Endodermal cell (in vitro differentiated cells): ENCODE measurements around the gene TICAM2. TPM values are rescaled to one million over a fixed set of nuclear protein-coding genes. Genes with fewer than 3 reads are reported as not detected.

Experiments
- DNase-seq: peaks from one replicate; pipeline ENCODE4 v3.0.0-alpha.2; 2017
- H3K27ac ChIP-seq: 2 replicates; pipeline ENCODE4 v1.5.1; 2013; ENCODE audit warnings: mild to moderate bottlenecking, low read depth, low read length, moderate library complexity
- H3K27me3 ChIP-seq: 2 replicates; pipeline ENCODE4 v1.6.1; 2013; ENCODE audit warnings: mild to moderate bottlenecking, low read length, moderate library complexity; ENCODE audit not compliant: insufficient read depth, control insufficient read depth, poor library complexity, severe bottlenecking
- H3K36me3 ChIP-seq: 2 replicates; pipeline ENCODE4 v1.7.0; 2013; ENCODE audit warnings: mild to moderate bottlenecking, low read length, moderate library complexity; ENCODE audit not compliant: control insufficient read depth, insufficient read depth
- H3K4me1 ChIP-seq: one replicate; pipeline ENCODE4 v1.7.0; 2013; ENCODE audit warnings: low read length; ENCODE audit not compliant: control insufficient read depth, insufficient read depth
- H3K4me3 ChIP-seq: 2 replicates; pipeline ENCODE4 v1.5.1; 2013; ENCODE audit warnings: mild to moderate bottlenecking, low read length, moderate library complexity
- H3K9ac ChIP-seq: 2 replicates; pipeline ENCODE4 v1.6.1; 2013; ENCODE audit warnings: mild to moderate bottlenecking, low read length, moderate library complexity; ENCODE audit not compliant: poor library complexity, severe bottlenecking; ENCODE audit errors: extremely low read depth
- H3K9me3 ChIP-seq: 2 replicates; pipeline ENCODE4 v1.6.1; 2013; ENCODE audit warnings: mild to moderate bottlenecking, low read length, moderate library complexity; ENCODE audit not compliant: control insufficient read depth
- H3K27ac Mint-ChIP-seq: 2 replicates; pipeline ENCODE4 v1.8.0; 2020; ENCODE audit warnings: mixed read lengths
- H3K27me3 Mint-ChIP-seq: 2 replicates; pipeline ENCODE4 v1.8.0; 2021; ENCODE audit warnings: mild to moderate bottlenecking, mixed read lengths; ENCODE audit not compliant: insufficient read depth
- H3K36me3 Mint-ChIP-seq: 2 replicates; pipeline ENCODE4 v1.8.0; 2020; ENCODE audit warnings: low read depth, mixed read lengths
- H3K4me1 Mint-ChIP-seq: 2 replicates; pipeline ENCODE4 v1.8.0; 2020; ENCODE audit warnings: mixed read lengths
- H3K4me3 Mint-ChIP-seq: 2 replicates; pipeline ENCODE4 v1.8.0; 2020; ENCODE audit warnings: mild to moderate bottlenecking, moderate library complexity, mixed read lengths
- H3K9me3 Mint-ChIP-seq: 2 replicates; pipeline ENCODE4 v1.8.0; 2020; ENCODE audit warnings: mild to moderate bottlenecking, mixed read lengths
- CTCF ChIP-seq: fragments of 200-600 bp; sonication (generic); conservative IDR thresholded peaks from 2 replicates; pipeline ENCODE4 v1.5.0; 2021; ENCODE audit warnings: antibody characterized with exemption, mild to moderate bottlenecking
- WGBS, 2 experiments: methylation state at CpG; one replicate each; pipeline versions ENCODE4 v1.1.5 to v1.1.7; 2013; ENCODE audit warnings: missing lambda C conversion rate in 2 of 2, mixed read lengths in 1 of 2; ENCODE audit not compliant: insufficient coverage in 1 of 2, insufficient read length in 1 of 2; 5-methylcytosine and 5-hydroxymethylcytosine counted together
- total RNA-seq, 2 donors: library from RNA; stranded (reverse); fragmentation: NEBNext Ultra II Directional in 1 of 2; extraction: Animal tissue kit (Norgen Biotek cat#: 25700) in 1 of 2; gene quantifications; 2 replicates in 1 of 2; 3 replicates in 1 of 2; pipeline ENCODE4 v1.2.1, GENCODE V29; 2021

Gene TICAM2
- total RNA-seq, 2 donors from 2014 or later: 0.84 to 1.5 TPM

- no peaks in the 10 kb centered on the region for H3K36me3 Mint-ChIP-seq
- Histone ChIP-seq H3K4me1 (no peaks in the 10 kb centered on the region), H3K9me3 (no peaks in the 10 kb centered on the region), H3K27me3 (no peaks in the 10 kb centered on the region), H3K27ac (no peak overlapping the region), H3K36me3 (no peaks in the 10 kb centered on the region), H3K4me3 (no peak overlapping the region), H3K9ac (no peak overlapping the region)
- 91 to 100% methylated on average over 1 to 2 of the region's 2 CpGs for WGBS, 2 experiments
- H3K9me3 Mint-ChIP-seq: no peaks in the 10 kb centered on the region
- H3K27me3 Mint-ChIP-seq: no peaks in the 10 kb centered on the region
- no peaks in the 10 kb centered on the region for H3K4me1 Mint-ChIP-seq
- H3K27ac Mint-ChIP-seq: no peak overlapping the region
- no peak for DNase-seq
- no peak overlapping the region for H3K4me3 Mint-ChIP-seq
- no peak for TF ChIP-seq CTCF
These were observed 21.3 kb downstream of the TICAM2 start for GRCh38 chr5:115580941-115581340.

GRCh38 chr5:115579747-115580173 is 22.5 kb downstream of the TICAM2 start:
- H3K9ac ChIP-seq: no peak overlapping the region
- DNase-seq: no peak
- H3K4me3 ChIP-seq: no peak overlapping the region
- Mint-ChIP-seq H3K9me3 (no peaks in the 10 kb centered on the region), H3K4me1 (no peaks in the 10 kb centered on the region), H3K27ac (no peak overlapping the region), H3K4me3 (no peak overlapping the region), H3K27me3 (no peaks in the 10 kb centered on the region), H3K36me3 (no peaks in the 10 kb centered on the region)
- no peaks in the 10 kb centered on the region for H3K36me3 ChIP-seq
- TF ChIP-seq CTCF: no peak
- 93 to 100% methylated on average over 2 to 6 of the region's 6 CpGs for WGBS, 2 experiments
- no peaks in the 10 kb centered on the region for H3K27me3 ChIP-seq
- H3K4me1 ChIP-seq: no peaks in the 10 kb centered on the region
- H3K9me3 ChIP-seq: no peaks in the 10 kb centered on the region
- no peak overlapping the region for H3K27ac ChIP-seq

GRCh38 chr5:115579216-115579615 is 23.1 kb downstream of the TICAM2 start:
- H3K9me3 Mint-ChIP-seq: no peaks in the 10 kb centered on the region

More at GRCh38 chr5:115579216-115579615, 23.1 kb downstream of the TICAM2 start:
- TF ChIP-seq CTCF: no peak
- no peak for DNase-seq
- Mint-ChIP-seq H3K4me1 (no peaks in the 10 kb centered on the region), H3K36me3 (no peaks in the 10 kb centered on the region), H3K27ac (no peak overlapping the region), H3K4me3 (no peak overlapping the region), H3K27me3 (no peaks in the 10 kb centered on the region)
- H3K4me1 ChIP-seq: no peaks in the 10 kb centered on the region
- WGBS, 2 experiments: 86 to 92% methylated on average over 1 to 3 of the region's 3 CpGs
- no peak overlapping the region for H3K9ac ChIP-seq
- H3K27me3 ChIP-seq: no peaks in the 10 kb centered on the region
- no peaks in the 10 kb centered on the region for H3K36me3 ChIP-seq
- no peak overlapping the region for H3K27ac ChIP-seq
- no peak overlapping the region for H3K4me3 ChIP-seq
- no peaks in the 10 kb centered on the region for H3K9me3 ChIP-seq
